ENCODE data around the gene DOK3. TPM values are rescaled to one million over a fixed set of nuclear protein-coding genes. Genes with fewer than 3 reads are reported as not detected.

DOK3 gene
- polyA plus RNA-seq, 1 donor (not counting 4 experiments of a cell fraction or from before 2014, with no cell fraction given) = 1.7 TPM

DNA sequence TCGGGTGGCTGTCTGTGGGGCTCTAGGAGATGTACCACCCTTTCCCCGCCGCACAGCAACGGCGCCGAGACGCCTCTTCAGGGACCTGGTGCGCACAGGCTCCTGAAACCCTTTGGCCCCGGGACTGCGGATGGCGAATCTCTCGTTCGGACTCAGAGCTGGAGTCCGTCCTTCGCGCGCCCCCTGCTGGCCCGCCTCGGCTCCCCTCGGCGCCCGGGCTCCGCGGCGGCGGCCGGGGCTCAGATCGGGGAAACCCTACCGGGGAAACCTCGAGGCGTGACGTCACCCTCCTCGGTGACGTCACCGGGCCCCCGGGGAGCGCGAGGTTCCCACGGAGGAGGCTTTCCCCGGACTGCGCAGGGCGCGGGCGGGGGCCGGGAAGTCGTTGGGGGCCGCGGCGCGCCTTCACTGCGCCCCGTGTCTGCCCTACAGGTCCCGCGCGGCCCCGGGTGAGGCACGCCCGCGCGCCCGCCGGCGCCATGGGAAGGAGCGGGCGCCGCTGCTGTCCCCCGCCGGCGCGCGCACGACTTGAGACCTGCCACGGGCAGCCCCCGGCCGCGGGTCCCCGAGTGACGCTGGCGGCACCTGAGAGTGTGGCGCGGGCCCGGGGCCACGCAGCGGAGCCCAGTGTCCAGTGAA is 55.1 kb downstream of the DOK3 start:
- dilution Hi-C loops (cut with MboI; ENCODE audit: extremely low pct_ligation_motif_present, low sequenced_read_pairs) = no loop called here
- DNase-seq (ENCODE audit: low read depth, low spot score) (no peak), FAIRE-seq (no peak)
- H3K27ac ChIP-seq (ENCODE audit: control insufficient read depth, insufficient read depth, low read length) = peak overlapping the region; percentile 43
- no peaks in the 10 kb centered on the region for H3K79me2 ChIP-seq (ENCODE audit: control insufficient read depth, insufficient read depth, low read length)
- H3K4me3 ChIP-seq (ENCODE audit: control insufficient read depth in 2 of 3, extremely low read depth in 1 of 3, insufficient read depth in 2 of 3, low read depth in 1 of 3, low read length in 3 of 3) = peak overlapping the region; percentile 30 to 62 (median 50)
- peaks cover 12 to 15% of the 10 kb centered on the region in 2 experiments for H3K36me3 ChIP-seq (ENCODE audit: control insufficient read depth in 2 of 2, extremely low read depth in 1 of 2, insufficient read depth in 2 of 2, low read length in 2 of 2)
- no peaks in the 10 kb centered on the region for H3K27me3 ChIP-seq (ENCODE audit: control insufficient read depth, extremely low read depth, insufficient read depth, low read length)
- peak overlapping the region; percentile 0 for H2AFZ ChIP-seq (ENCODE audit: control insufficient read depth, low read length)
- H3K4me1 ChIP-seq (ENCODE audit: control insufficient read depth, extremely low read depth, insufficient read depth, low read length) = peaks cover 22% of the 10 kb centered on the region
- H3K9me3 ChIP-seq (ENCODE audit: control insufficient read depth, low read depth, low read length) = no peaks in the 10 kb centered on the region
- peak overlapping the region; percentile 66 for H3K9ac ChIP-seq (ENCODE audit: control insufficient read depth, extremely low read depth, insufficient read depth, low read length)
- H4K20me1 ChIP-seq (ENCODE audit: control insufficient read depth, extremely low read depth, insufficient read depth, low read length) = peaks cover 5% of the 10 kb centered on the region
- H3K4me2 ChIP-seq (ENCODE audit: control insufficient read depth, extremely low read depth, insufficient read depth, low read depth, low read length) = peak overlapping the region; percentile 85
- H3K9me1 ChIP-seq (ENCODE audit: control insufficient read depth, extremely low read depth, insufficient read depth, low read length) = no peaks in the 10 kb centered on the region
- no peak for TF ChIP-seq EZH2 (IDR thresholded peaks at IDR 0.05; ENCODE audit: low read length)
- TF ChIP-seq, protein P1, sequence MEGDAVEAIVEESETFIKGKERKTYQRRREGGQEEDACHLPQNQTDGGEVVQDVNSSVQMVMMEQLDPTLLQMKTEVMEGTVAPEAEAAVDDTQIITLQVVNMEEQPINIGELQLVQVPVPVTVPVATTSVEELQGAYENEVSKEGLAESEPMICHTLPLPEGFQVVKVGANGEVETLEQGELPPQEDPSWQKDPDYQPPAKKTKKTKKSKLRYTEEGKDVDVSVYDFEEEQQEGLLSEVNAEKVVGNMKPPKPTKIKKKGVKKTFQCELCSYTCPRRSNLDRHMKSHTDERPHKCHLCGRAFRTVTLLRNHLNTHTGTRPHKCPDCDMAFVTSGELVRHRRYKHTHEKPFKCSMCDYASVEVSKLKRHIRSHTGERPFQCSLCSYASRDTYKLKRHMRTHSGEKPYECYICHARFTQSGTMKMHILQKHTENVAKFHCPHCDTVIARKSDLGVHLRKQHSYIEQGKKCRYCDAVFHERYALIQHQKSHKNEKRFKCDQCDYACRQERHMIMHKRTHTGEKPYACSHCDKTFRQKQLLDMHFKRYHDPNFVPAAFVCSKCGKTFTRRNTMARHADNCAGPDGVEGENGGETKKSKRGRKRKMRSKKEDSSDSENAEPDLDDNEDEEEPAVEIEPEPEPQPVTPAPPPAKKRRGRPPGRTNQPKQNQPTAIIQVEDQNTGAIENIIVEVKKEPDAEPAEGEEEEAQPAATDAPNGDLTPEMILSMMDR (optimal IDR thresholded peaks at IDR 0.05 in 1 of 3, IDR thresholded peaks at IDR 0.05 in 1 of 3, conservative IDR thresholded peaks at IDR 0.05 in 1 of 3; ENCODE audit: extremely low read depth in 1 of 3, insufficient read depth in 2 of 3, low read length in 3 of 3) = peak in 2 of 3 experiments; percentile 67 to 77

DNA sequence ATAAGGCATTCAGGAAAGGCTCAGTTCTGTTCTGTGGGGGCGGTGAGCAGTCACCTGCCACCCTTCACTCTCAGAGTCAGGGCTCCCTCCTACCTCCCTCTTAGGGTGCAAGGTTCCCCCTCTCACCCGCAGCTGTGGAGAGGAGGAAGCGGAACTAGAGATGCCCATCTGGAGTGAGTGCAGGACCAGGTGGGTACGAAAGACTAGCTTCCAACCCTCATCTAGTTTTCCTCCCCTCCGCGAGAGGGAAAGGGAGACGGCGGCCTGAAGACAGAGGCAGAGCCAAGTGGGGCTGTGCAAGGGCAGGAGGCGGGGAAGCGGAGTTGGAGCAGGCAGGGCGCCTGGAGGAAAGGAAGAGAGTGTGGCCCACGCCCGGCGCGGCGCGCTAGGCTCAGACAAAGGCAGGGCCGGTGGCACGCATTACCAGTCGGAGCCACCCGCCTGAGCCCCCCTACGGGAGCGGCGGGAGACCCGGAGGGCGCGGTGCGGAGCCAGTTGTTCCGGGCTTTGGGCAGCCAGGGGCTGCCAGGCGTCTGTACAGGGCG is 55.7 kb downstream of the DOK3 start:
- Histone ChIP-seq H3K36me3 (ENCODE audit: control insufficient read depth in 2 of 2, extremely low read depth in 1 of 2, insufficient read depth in 2 of 2, low read length in 2 of 2) (peaks cover 12 to 14% of the 10 kb centered on the region in 2 experiments), H2AFZ (ENCODE audit: control insufficient read depth, low read length) (no peak overlapping the region)

More for the DNA sequence above, 55.7 kb downstream of the DOK3 start:
- Histone ChIP-seq H3K9ac (ENCODE audit: control insufficient read depth, extremely low read depth, insufficient read depth, low read length) (peak overlapping the region; percentile 28), H3K4me1 (ENCODE audit: control insufficient read depth, extremely low read depth, insufficient read depth, low read length) (peaks cover 27% of the 10 kb centered on the region), H3K27me3 (ENCODE audit: control insufficient read depth, extremely low read depth, insufficient read depth, low read length) (no peaks in the 10 kb centered on the region), H3K4me2 (ENCODE audit: control insufficient read depth, extremely low read depth, insufficient read depth, low read depth, low read length) (peak overlapping the region; percentile 85), H4K20me1 (ENCODE audit: control insufficient read depth, extremely low read depth, insufficient read depth, low read length) (peaks cover 5% of the 10 kb centered on the region), H3K9me3 (ENCODE audit: control insufficient read depth, low read depth, low read length) (no peaks in the 10 kb centered on the region), H3K27ac (ENCODE audit: control insufficient read depth, insufficient read depth, low read length) (no peak overlapping the region), H3K4me3 (ENCODE audit: control insufficient read depth in 2 of 3, extremely low read depth in 1 of 3, insufficient read depth in 2 of 3, low read depth in 1 of 3, low read length in 3 of 3) (peak overlapping the region in 2 of 3 experiments; percentile 41 to 47), H3K9me1 (ENCODE audit: control insufficient read depth, extremely low read depth, insufficient read depth, low read length) (no peaks in the 10 kb centered on the region), H3K79me2 (ENCODE audit: control insufficient read depth, insufficient read depth, low read length) (no peaks in the 10 kb centered on the region)
- dilution Hi-C loops (cut with MboI; ENCODE audit: extremely low pct_ligation_motif_present, low sequenced_read_pairs) = no loop called here
- TF ChIP-seq EZH2 (IDR thresholded peaks at IDR 0.05; ENCODE audit: low read length) = no peak
- TF ChIP-seq, protein P1 (optimal IDR thresholded peaks at IDR 0.05 in 1 of 3, IDR thresholded peaks at IDR 0.05 in 1 of 3, conservative IDR thresholded peaks at IDR 0.05 in 1 of 3; ENCODE audit: extremely low read depth in 1 of 3, insufficient read depth in 2 of 3, low read length in 3 of 3) = no peak
- FAIRE-seq = no peak
- no peak for DNase-seq (ENCODE audit: low read depth, low spot score)
